Endodermal cell (in vitro differentiated cells): ENCODE results near the gene LPIN1. TPM values are rescaled to one million over a fixed set of nuclear protein-coding genes. Genes with fewer than 3 reads are reported as not detected.

Source experiments
- DNase-seq: peaks from one replicate; pipeline ENCODE4 v3.0.0-alpha.2; 2017
- H3K27ac ChIP-seq: 2 replicates; pipeline ENCODE4 v1.5.1; 2013; ENCODE audit warnings: mild to moderate bottlenecking, low read depth, low read length, moderate library complexity
- H3K27me3 ChIP-seq: 2 replicates; pipeline ENCODE4 v1.6.1; 2013; ENCODE audit warnings: mild to moderate bottlenecking, low read length, moderate library complexity; ENCODE audit not compliant: insufficient read depth, control insufficient read depth, poor library complexity, severe bottlenecking
- H3K36me3 ChIP-seq: 2 replicates; pipeline ENCODE4 v1.7.0; 2013; ENCODE audit warnings: mild to moderate bottlenecking, low read length, moderate library complexity; ENCODE audit not compliant: control insufficient read depth, insufficient read depth
- H3K4me1 ChIP-seq: one replicate; pipeline ENCODE4 v1.7.0; 2013; ENCODE audit warnings: low read length; ENCODE audit not compliant: control insufficient read depth, insufficient read depth
- H3K4me3 ChIP-seq: 2 replicates; pipeline ENCODE4 v1.5.1; 2013; ENCODE audit warnings: mild to moderate bottlenecking, low read length, moderate library complexity
- H3K9ac ChIP-seq: 2 replicates; pipeline ENCODE4 v1.6.1; 2013; ENCODE audit warnings: mild to moderate bottlenecking, low read length, moderate library complexity; ENCODE audit not compliant: poor library complexity, severe bottlenecking; ENCODE audit errors: extremely low read depth
- H3K9me3 ChIP-seq: 2 replicates; pipeline ENCODE4 v1.6.1; 2013; ENCODE audit warnings: mild to moderate bottlenecking, low read length, moderate library complexity; ENCODE audit not compliant: control insufficient read depth
- H3K27ac Mint-ChIP-seq: 2 replicates; pipeline ENCODE4 v1.8.0; 2020; ENCODE audit warnings: mixed read lengths
- H3K27me3 Mint-ChIP-seq: 2 replicates; pipeline ENCODE4 v1.8.0; 2021; ENCODE audit warnings: mild to moderate bottlenecking, mixed read lengths; ENCODE audit not compliant: insufficient read depth
- H3K36me3 Mint-ChIP-seq: 2 replicates; pipeline ENCODE4 v1.8.0; 2020; ENCODE audit warnings: low read depth, mixed read lengths
- H3K4me1 Mint-ChIP-seq: 2 replicates; pipeline ENCODE4 v1.8.0; 2020; ENCODE audit warnings: mixed read lengths
- H3K4me3 Mint-ChIP-seq: 2 replicates; pipeline ENCODE4 v1.8.0; 2020; ENCODE audit warnings: mild to moderate bottlenecking, moderate library complexity, mixed read lengths
- H3K9me3 Mint-ChIP-seq: 2 replicates; pipeline ENCODE4 v1.8.0; 2020; ENCODE audit warnings: mild to moderate bottlenecking, mixed read lengths
- WGBS, 2 experiments: methylation state at CpG; one replicate each; pipeline versions ENCODE4 v1.1.5 to v1.1.7; 2013; ENCODE audit warnings: missing lambda C conversion rate in 2 of 2, mixed read lengths in 1 of 2; ENCODE audit not compliant: insufficient coverage in 1 of 2, insufficient read length in 1 of 2; 5-methylcytosine and 5-hydroxymethylcytosine counted together
- total RNA-seq, 2 donors: library from RNA; stranded (reverse); fragmentation: NEBNext Ultra II Directional in 1 of 2; extraction: Animal tissue kit (Norgen Biotek cat#: 25700) in 1 of 2; gene quantifications; 2 replicates in 1 of 2; 3 replicates in 1 of 2; pipeline ENCODE4 v1.2.1, GENCODE V29; 2021
- TF ChIP-seq, protein P1 (sequence below): fragments of 200-600 bp; sonication (generic); conservative IDR thresholded peaks from 2 replicates; pipeline ENCODE4 v1.5.0; 2021; ENCODE audit warnings: antibody characterized with exemption, mild to moderate bottlenecking

LPIN1 gene
- total RNA-seq, 2 donors from 2014 or later = 23.9 to 24.3 TPM

DNA sequence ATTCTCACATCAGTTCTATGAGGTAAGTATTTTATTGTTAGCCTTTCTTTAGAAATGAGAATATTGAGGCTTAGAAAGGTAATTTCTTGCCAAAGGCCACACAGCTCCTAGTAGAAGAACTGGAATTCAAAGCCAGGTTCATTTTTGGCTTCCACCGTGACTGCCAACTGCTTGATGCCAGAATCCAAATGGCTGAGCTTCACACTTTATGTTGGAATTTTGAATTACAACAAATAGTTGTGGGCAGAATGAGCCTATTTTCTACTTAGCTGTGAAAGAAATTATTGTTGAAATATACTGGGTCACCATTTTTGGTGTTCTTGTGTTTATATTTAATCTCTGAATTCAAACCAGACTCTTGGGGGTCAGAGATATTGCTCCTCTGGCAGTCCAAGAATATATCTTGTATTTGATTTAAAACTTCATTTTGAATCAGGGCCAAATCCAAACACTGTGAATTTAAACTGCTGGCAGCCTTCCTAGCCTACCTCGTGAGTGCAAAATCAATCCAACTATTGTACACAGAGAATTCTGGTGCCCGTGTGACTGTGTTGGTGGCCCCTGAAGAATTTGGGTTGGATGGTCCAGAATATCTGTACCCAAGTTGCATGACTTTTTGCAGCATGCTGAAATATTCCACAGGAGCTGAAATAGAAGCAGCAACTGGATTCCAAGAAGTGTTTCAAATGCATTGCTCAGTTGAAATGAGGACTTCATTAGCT is 35.6 kb upstream of the LPIN1 start:
- H3K36me3 Mint-ChIP-seq = no peaks in the 10 kb centered on the region
- H3K27me3 ChIP-seq = no peaks in the 10 kb centered on the region
- H3K4me1 Mint-ChIP-seq = peaks cover 13% of the 10 kb centered on the region
- no peak overlapping the region for H3K4me3 Mint-ChIP-seq
- DNase-seq = no peak
- no peak overlapping the region for H3K4me3 ChIP-seq
- no peaks in the 10 kb centered on the region for H3K9me3 ChIP-seq
- WGBS, 2 experiments = 94 to 100% methylated on average over 3 of the region's 3 CpGs
- TF ChIP-seq, protein P1, sequence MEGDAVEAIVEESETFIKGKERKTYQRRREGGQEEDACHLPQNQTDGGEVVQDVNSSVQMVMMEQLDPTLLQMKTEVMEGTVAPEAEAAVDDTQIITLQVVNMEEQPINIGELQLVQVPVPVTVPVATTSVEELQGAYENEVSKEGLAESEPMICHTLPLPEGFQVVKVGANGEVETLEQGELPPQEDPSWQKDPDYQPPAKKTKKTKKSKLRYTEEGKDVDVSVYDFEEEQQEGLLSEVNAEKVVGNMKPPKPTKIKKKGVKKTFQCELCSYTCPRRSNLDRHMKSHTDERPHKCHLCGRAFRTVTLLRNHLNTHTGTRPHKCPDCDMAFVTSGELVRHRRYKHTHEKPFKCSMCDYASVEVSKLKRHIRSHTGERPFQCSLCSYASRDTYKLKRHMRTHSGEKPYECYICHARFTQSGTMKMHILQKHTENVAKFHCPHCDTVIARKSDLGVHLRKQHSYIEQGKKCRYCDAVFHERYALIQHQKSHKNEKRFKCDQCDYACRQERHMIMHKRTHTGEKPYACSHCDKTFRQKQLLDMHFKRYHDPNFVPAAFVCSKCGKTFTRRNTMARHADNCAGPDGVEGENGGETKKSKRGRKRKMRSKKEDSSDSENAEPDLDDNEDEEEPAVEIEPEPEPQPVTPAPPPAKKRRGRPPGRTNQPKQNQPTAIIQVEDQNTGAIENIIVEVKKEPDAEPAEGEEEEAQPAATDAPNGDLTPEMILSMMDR = no peak
- no peak overlapping the region for H3K9ac ChIP-seq
- H3K36me3 ChIP-seq = no peaks in the 10 kb centered on the region
- H3K27ac ChIP-seq = no peak overlapping the region
- peaks cover 6% of the 10 kb centered on the region for H3K27me3 Mint-ChIP-seq
- no peak overlapping the region for H3K27ac Mint-ChIP-seq
- H3K9me3 Mint-ChIP-seq = peaks cover 3% of the 10 kb centered on the region
- no peaks in the 10 kb centered on the region for H3K4me1 ChIP-seq

DNA sequence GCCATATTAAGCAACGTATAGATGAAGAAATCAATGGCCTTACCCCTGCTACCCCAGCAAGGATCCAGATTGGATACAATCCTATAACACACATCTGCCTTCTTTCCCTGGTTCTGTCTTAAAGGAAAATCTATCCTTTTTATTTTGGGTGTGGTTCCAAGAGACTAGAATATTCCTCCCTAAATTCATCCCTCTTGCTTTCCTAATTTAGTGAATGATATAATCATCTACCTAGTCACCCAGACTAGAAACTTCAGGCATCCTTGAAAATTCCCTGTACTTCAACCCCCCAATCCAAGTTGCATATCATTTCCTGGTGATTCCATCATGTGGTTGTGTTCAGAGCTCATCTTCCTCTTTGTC is 35.1 kb upstream of the LPIN1 start:
- Histone ChIP-seq H3K4me3 (no peak overlapping the region), H3K9me3 (no peaks in the 10 kb centered on the region), H3K36me3 (no peaks in the 10 kb centered on the region), H3K27me3 (no peaks in the 10 kb centered on the region), H3K4me1 (no peaks in the 10 kb centered on the region), H3K27ac (no peak overlapping the region), H3K9ac (no peak overlapping the region)
- no peak for DNase-seq
- TF ChIP-seq, protein P1 = no peak
- Mint-ChIP-seq H3K9me3 (no peaks in the 10 kb centered on the region), H3K27ac (no peak overlapping the region), H3K4me1 (peaks cover 14% of the 10 kb centered on the region), H3K27me3 (peaks cover 6% of the 10 kb centered on the region), H3K4me3 (no peak overlapping the region), H3K36me3 (no peaks in the 10 kb centered on the region)
- WGBS, 2 experiments = 93 to 100% methylated on average over 1 of the region's 1 CpG

DNA sequence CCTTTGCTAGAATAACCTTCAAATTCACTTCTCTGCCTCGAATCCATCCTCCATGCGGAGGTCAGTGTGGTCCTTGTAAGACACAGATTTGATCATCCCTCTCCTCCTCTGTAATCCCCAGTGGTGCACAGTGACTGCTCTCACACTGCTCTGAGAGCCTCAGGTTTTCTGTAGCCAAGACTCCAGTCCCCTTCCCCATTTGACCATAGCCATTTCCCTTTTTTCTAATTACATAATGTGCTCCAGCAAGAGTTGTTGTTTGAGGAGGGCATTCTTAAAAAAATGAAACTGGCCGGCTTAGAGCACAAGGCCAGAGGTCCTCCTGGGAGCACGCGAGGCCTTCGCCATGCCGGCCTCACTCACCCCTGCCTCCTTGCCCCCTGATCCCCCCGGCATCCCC is 34.7 kb upstream of the LPIN1 start:
- Mint-ChIP-seq H3K36me3 (no peaks in the 10 kb centered on the region), H3K9me3 (no peaks in the 10 kb centered on the region), H3K27me3 (peaks cover 6% of the 10 kb centered on the region), H3K4me3 (no peak overlapping the region), H3K27ac (no peak overlapping the region), H3K4me1 (peaks cover 18% of the 10 kb centered on the region)
- Histone ChIP-seq H3K27ac (no peak overlapping the region), H3K9me3 (no peaks in the 10 kb centered on the region), H3K9ac (no peak overlapping the region), H3K27me3 (no peaks in the 10 kb centered on the region), H3K4me3 (no peak overlapping the region), H3K4me1 (no peaks in the 10 kb centered on the region), H3K36me3 (no peaks in the 10 kb centered on the region)
- no peak for DNase-seq
- TF ChIP-seq, protein P1 = no peak
- WGBS, 2 experiments = 82 to 83% methylated on average over 6 to 8 of the region's 8 CpGs
